Spleen (tissue), 7 donors: ENCODE results near the gene KCNQ1.

ENCODE experiments used
- POLR2A ChIP-seq, 3 donors: fragments of 450-650 bp; IDR thresholded peaks; one replicate each; pipeline ENCODE4 v1.5.1; 2017; ENCODE audit warnings: antibody characterized with exemption in 3 of 3, mild to moderate bottlenecking in 1 of 3
- TF ChIP-seq, protein P1 (sequence below), 11 experiments: fragments of 200-600 bp in 7 of 11; fragments of 450-650 bp in 4 of 11; sonication (generic) in 4 of 11; IDR thresholded peaks in 8 of 11; conservative IDR thresholded peaks in 3 of 11; 1 replicate in 7 of 11; 2 replicates in 4 of 11; pipeline versions ENCODE4 v1.4.0 to v1.8.0; 2016 to 2021; ENCODE audit warnings: antibody characterized with exemption in 11 of 11, inconsistent platforms in 4 of 11, mild to moderate bottlenecking in 1 of 11
- donor health status: DM: no; HTN: no; CAD: no; lungs with moderate emphysema.
- donor health status: DM: no; HTN: no; CAD: no.
- donor health status: DM: no; HTN: no; CAD: no.

DNA sequence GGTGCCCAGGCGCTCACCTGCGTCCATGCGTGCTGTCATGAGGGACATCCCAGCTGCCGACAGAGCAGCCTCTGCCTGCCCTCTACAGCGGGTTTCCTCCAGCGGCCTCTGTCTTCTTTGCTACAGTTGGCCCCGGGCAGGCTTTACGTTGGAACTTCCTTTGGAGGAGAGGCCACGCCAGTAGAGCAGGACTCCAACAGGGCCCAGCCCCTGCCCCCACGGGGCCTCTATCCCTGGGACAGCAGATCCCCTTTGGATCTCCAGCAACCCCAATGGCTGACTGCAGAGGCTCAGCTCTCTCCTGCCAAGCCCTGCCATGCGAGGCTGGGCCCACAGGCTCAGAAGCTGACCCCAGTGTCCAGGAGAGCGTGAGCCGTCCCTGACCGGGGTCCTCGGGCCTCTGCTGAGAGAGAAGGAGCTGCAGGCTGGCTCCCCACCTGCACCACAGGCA is 12.6 kb upstream of the KCNQ1 start:
- TF ChIP-seq, protein P1, sequence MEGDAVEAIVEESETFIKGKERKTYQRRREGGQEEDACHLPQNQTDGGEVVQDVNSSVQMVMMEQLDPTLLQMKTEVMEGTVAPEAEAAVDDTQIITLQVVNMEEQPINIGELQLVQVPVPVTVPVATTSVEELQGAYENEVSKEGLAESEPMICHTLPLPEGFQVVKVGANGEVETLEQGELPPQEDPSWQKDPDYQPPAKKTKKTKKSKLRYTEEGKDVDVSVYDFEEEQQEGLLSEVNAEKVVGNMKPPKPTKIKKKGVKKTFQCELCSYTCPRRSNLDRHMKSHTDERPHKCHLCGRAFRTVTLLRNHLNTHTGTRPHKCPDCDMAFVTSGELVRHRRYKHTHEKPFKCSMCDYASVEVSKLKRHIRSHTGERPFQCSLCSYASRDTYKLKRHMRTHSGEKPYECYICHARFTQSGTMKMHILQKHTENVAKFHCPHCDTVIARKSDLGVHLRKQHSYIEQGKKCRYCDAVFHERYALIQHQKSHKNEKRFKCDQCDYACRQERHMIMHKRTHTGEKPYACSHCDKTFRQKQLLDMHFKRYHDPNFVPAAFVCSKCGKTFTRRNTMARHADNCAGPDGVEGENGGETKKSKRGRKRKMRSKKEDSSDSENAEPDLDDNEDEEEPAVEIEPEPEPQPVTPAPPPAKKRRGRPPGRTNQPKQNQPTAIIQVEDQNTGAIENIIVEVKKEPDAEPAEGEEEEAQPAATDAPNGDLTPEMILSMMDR (IDR thresholded peaks at IDR 0.05 in 8 of 11, conservative IDR thresholded peaks at IDR 0.05 in 3 of 11), result no peak
- no peak for TF ChIP-seq POLR2A (IDR thresholded peaks at IDR 0.05)
